GM12872 (cell line): ENCODE measurements around the gene SLF2.

ENCODE experiments used
- TF ChIP-seq, protein P1 (sequence below): IDR thresholded peaks from 3 replicates; pipeline ENCODE4 v1.5.1; 2011; ENCODE audit warnings: low read depth, mild to moderate bottlenecking, low read length, moderate library complexity; ENCODE audit not compliant: insufficient read depth

The SLF2 gene

DNA sequence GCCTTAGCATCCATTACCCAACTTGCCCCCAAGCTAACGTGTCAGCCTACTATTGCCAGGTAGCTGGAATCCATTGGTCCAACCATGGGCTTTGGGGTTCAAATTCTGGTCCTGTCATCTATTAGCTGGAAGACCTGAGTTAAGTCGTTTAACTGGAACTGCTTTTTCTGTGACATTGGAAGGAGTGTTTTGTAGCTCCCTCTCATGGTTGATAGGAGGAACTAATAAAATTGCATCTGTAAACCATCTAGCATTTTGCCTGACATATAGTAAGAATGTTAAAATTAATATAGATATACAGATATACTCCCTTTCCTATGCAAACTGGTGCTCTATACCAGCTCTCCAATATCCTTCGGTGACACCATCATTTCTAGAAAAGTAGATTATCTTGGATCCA, 23.8 kb upstream of the SLF2 start:
- TF ChIP-seq, protein P1, sequence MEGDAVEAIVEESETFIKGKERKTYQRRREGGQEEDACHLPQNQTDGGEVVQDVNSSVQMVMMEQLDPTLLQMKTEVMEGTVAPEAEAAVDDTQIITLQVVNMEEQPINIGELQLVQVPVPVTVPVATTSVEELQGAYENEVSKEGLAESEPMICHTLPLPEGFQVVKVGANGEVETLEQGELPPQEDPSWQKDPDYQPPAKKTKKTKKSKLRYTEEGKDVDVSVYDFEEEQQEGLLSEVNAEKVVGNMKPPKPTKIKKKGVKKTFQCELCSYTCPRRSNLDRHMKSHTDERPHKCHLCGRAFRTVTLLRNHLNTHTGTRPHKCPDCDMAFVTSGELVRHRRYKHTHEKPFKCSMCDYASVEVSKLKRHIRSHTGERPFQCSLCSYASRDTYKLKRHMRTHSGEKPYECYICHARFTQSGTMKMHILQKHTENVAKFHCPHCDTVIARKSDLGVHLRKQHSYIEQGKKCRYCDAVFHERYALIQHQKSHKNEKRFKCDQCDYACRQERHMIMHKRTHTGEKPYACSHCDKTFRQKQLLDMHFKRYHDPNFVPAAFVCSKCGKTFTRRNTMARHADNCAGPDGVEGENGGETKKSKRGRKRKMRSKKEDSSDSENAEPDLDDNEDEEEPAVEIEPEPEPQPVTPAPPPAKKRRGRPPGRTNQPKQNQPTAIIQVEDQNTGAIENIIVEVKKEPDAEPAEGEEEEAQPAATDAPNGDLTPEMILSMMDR = peak; percentile 30; the same call in 1 of the 3 replicates

DNA sequence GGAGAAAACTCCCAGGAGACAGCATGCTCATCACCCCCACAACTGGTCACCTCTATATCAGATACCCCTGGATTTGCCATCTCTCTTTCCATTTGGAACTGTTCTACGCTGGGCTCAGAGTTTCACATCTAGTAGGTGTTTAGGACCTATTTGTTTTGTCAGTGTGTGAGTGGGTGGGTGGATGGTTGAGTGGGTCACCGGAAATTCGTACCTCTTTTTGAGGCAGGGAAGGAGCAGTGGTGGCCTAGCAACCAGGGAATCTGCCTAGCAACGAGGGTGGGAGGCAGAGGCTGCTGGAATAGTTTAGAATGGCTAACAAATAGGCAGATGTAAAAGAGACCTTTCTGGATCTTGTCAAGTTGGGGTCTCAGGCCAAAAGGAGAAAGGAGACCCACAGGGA, 23.2 kb upstream of the SLF2 start:
- TF ChIP-seq, protein P1 = no peak

- TF ChIP-seq, protein P1 = no peak
Observed at GRCh38 chr10:100890141-100890672, 22.6 kb upstream of the SLF2 start.

GRCh38 chr10:100890673-100891317, 22.0 kb upstream of the SLF2 start:
- TF ChIP-seq, protein P1 = no peak

- TF ChIP-seq, protein P1 = no peak
Observed at GRCh38 chr10:100894033-100894432, 18.7 kb upstream of the SLF2 start.

DNA sequence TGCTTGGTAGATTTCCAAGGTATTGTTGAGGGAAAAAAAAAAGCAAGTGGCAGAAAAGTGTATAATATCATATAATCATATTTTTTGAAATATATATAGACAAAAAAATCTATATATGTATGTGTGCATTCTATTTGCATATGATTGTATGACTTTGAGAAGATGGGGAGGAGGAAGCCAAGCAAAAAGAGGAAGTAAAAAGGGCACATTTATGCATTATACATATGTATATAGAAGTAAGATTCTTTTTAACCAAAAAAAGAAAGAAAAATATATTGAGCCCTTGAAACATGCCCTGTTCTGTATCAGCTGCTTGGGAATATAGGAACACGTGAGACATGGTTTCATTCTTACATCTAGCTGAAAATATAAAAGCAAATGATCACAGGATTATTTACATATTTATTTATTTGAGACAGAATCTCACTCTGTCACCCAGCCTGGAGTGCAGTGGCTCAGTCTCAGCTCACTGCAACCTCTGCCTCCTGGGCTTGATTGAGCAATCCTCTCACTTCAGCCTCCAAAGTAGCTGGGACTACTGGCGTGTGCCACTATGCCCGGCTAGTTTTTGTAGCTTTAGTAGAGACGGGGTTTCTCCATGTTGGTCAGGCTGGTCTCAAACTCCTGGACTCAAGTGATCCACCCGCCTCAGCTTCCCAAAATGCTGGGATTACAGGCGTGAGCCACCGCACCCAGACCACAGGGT, 18.0 kb upstream of the SLF2 start:
- TF ChIP-seq, protein P1 = no peak

- TF ChIP-seq, protein P1 = no peak
Observed at GRCh38 chr10:100895346-100895745, 17.4 kb upstream of the SLF2 start.
